Right renal pelvis (tissue), 4 donors: ENCODE measurements around the gene PYGB. TPM values are rescaled to one million over a fixed set of nuclear protein-coding genes. Genes with fewer than 3 reads are reported as not detected.

Source experiments
- DNase-seq, 4 donors: peaks; one replicate each; pipeline ENCODE4 v3.0.0-alpha.2; 2013; ENCODE audit warnings: low read depth in 4 of 4, low spot score in 3 of 4, missing footprints in 1 of 4
- polyA plus RNA-seq, 4 donors: library from polyadenylated mRNA; unstranded; fragments of 120-200 nt; gene quantifications; one replicate each; pipeline ENCODE4 v1.2.1, GENCODE V29; 2013; ENCODE audit not compliant: insufficient read length in 4 of 4

The PYGB gene
- polyA plus RNA-seq, 4 donors = 43.4 to 49.5 (median 47.8) TPM

- DNase-seq = no peak
Observed at GRCh38 chr20:25215521-25215920, 32.4 kb upstream of the PYGB start.

- DNase-seq = no peak
Observed at GRCh38 chr20:25216199-25216945, 31.5 kb upstream of the PYGB start.

- no peak for DNase-seq
Observed at GRCh38 chr20:25217161-25218108, 30.4 kb upstream of the PYGB start.

DNA sequence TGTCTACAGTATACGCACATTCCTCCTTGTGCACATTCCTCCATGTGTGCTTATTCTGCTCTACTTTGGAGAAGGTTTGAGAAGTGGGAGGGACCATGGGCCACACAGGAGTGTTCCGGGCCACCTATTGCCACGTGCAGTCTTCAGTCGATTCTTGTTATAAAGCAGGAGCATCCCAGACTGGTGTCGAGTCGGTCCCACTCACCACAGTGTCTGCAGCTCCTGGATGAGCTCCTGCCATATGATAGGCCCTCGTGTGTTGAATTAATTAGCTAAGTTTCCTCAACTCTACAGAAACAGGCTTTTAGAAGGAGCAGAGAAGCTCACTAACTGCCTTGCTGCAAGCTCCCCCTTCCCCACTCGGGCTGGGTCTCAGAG is 29.8 kb upstream of the PYGB start:
- DNase-seq = no peak

DNA sequence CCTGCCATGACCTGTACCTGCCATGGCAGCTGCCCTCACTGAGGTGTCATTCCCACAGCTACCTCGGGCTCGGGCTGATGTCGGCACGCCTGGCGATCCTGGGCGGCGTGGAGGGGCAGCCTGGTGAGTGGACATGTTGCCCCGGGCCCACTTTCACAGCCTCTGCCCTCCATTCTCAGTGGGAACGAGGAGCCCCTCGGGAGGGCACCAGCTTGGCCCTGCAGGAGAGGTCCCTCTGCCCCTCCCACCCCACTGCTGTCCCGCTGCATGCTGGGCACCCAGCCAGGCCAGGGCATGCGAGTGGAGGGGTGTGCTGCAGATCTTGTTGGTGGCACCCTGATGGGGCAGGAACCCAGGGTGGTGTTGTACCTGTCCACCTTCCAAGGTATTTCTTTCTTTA is 29.4 kb upstream of the PYGB start:
- DNase-seq = no peak

DNA sequence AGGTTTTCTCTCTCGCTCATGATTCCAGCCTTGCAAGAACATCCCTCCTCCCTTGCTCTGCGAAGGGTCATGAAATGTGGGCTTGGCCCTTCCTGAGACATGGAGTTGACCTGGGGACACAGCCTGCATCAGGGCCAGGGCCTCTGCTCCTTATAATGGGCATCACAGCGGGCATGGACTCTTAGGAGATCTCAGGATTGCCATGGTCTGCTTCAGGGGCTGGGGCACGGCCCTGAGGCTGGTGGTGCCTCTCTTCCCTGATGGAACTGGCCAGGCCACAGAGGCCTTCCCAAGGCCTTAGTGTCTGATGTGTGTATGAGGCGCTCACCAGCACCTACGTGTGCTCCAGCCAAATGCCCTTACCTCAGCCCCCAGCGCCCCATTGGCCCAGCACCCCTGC is 28.5 kb upstream of the PYGB start:
- no peak for DNase-seq

- DNase-seq = no peak
Observed at GRCh38 chr20:25220021-25220730, 27.7 kb upstream of the PYGB start.

DNA sequence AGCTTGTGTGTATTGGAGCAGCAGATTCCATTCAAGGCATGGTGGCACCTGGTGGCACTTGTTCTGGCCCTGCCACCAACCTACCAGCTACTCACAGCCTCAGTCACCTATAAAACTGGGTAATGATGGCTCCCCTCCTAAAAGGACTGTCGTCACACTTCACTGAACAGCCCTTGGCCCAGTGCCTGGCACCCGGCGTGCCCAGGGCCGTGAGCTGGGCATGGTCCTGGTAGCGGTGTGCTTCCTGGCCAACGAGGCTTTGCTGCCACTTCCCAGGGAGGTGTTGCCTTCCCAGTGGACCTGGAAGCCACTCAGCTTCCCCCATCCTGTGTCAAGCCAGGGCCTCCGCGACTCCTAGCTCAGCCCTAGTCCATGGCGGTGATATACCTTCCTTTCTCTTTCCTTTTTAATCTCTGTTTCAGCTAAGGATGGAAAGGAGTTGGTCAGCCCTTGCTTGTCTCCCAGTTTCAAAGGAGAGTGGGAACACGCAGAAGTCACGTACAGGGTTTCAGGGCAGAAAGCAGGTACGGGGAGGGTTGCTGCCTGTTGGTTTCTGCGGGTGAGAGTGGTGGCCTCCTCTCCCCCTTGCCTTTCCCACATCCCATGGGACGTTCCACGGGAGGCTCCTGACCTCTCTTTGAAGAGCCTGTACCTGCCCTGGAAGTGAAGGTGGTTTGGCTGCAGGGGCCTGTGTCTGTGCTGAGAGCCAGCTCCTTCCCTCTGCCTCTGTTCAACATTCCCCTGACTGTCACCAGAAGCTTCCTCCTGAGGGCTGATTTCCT is 26.9 kb upstream of the PYGB start:
- DNase-seq = no peak

- no peak for DNase-seq
Observed at GRCh38 chr20:25221592-25222460, 26.1 kb upstream of the PYGB start.

DNA sequence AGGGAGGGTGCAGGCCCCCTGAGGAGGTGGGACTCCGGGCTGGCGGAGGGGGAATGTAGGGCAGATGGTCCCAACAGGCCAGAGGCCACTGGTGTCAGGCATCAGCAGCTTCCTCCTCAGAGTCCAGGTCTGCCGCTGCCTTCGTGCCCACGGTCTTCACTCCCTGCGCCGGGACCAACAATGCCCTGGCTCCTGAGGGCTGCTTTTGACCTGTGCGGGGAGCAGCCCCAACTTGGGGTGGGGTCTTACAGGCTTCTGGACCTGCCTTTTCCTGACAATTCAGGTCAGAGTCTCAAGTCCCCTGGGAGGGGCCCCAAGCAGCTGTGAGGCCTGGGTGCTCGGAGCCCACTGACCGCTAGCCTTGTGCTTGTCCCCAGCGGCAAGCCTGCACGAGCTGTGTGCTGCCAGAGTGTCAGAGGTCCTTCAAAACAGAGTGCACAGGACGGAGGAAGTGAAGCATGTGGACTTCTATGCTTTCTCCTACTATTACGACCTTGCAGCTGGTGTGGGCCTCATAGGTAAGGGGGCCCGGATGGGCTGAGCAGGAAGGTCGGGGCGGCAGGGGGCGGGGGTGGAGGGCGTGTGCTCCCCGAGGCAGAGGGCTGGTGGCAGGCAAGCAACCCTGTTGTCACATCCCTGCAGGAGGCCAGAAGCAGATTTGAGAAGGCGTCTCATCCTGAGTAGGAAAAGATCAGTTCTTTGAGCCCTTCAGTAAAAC is 25.3 kb upstream of the PYGB start:
- no peak for DNase-seq

- DNase-seq = no peak
Observed at GRCh38 chr20:25223179-25223661, 24.7 kb upstream of the PYGB start.

DNA sequence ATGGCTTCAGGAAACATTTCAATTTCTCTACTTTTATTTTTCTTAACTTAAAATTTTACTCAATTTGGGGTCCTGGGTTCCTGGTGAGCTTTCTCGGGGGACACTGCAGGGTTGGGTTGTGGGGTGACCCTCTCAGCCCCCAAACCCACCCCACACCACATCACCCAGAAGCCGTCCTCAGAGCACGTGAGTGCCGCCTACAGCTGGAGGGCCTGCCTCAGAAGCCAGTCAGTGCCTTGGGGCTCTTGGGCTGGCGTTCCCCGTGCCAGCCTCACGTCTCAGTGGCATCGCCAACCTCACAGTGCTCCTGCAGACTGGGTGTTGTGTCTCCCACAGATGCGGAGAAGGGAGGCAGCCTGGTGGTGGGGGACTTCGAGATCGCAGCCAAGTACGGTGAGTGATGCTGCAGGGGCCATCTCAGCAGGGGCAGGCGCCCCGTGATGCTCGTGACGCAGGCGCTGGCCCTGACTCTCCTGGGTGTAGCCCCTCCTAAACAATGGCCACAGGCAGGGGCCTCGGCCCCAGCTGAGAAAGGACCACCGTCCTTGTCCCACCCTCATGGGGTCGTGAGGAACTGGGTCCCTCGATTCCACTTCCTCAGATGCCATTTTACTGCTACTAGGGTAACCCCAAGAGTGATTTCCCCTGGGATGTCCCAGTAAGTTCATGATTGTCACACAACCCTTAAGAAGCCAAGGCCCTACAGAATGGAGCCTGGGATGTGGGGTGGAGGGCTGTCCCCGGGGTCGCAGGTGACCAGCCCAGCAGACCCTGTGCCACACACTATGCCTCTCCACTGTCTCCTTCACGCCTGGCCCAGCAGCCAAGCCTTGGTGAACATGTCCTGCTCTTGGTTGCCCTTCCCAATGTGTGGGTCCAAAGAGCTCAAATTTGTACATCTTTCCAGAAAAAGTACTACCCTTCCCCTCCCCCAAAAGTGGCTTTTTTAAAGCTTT is 23.8 kb upstream of the PYGB start:
- DNase-seq = no peak

DNA sequence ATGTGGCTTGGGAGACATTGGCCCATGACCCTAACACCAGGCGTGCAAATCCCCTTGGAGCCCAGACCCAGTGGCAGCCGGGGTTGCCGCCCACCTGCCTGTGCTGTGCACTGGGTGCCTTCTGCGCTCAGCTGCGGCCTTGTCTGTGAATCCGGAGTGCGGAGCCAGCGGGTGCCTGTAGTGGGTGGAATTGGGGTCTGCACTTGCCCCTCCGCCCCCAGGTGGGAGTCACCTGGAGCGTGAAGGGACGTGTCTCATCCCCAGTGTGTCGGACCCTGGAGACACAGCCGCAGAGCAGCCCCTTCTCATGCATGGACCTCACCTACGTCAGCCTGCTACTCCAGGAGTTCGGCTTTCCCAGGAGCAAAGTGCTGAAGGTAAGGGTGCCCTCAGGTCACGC is 22.9 kb upstream of the PYGB start:
- DNase-seq = no peak

- DNase-seq = no peak
Observed at GRCh38 chr20:25225642-25226432, 22.0 kb upstream of the PYGB start.

DNA sequence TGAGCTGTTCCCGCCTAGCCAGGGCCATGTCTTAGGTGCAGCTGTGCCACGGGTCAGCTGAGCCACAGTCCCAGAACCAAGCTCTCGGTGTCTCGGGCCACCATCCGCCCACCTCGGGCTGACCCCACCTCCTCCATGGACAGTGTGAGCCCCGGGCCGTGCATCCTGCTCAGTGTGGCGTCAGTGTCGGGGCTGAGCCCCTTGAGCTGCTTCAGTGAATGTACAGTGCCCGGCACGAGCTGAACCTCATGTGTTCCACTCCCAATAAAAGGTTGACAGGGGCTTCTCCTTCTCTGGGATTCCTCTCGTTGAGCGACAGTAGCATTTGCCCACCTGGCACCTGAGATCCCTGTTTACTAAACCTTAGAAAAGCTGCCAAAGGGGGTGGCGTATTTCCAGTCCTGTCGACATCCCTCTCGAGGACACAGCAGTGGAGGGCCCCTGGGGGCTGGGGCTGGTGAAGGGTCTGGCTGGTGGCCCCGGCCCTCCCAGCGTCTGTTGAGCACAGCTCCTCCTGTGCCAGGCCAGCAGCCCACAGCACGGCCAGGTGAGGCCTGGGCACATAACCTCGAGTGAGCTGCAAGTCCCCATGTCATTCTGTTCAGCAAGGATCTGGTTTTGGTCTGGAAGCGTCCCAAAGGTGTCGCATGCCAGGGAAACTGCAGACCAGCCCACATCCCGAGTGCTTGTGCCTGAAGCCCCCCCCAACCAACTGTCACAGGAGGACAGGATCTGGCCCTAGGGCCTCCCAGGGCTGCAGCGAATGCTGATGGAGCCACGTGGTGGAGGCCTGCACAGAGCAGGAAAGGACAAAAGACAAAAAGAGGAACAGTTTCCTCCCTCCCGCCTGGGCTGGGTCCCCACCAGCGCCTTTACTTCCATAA is 21.2 kb upstream of the PYGB start:
- DNase-seq = no peak

GRCh38 chr20:25227317-25227831 is 20.5 kb upstream of the PYGB start:
- DNase-seq = no peak
